ENCODE results near the gene AP2B1.

- TF ChIP-seq CTCF (IDR thresholded peaks at IDR 0.05) (no peak), POLR2AphosphoS5 (IDR thresholded peaks at IDR 0.05) (no peak)
Measured at GRCh38 chr17:35617505-35617904, 30.4 kb downstream of the AP2B1 start.

Data from stomach (tissue), 4 donors.